Glutamatergic neuron (in vitro differentiated cells): ENCODE measurements around the gene SYT2. TPM values are rescaled to one million over a fixed set of nuclear protein-coding genes. Genes with fewer than 3 reads are reported as not detected.
A peak's percentile ranks its signal among the peaks of the same experiment; 100 is the strongest.

Source experiments
- DNase-seq: peaks from one replicate; pipeline ENCODE4 v3.0.0; 2022
- H3K27ac Mint-ChIP-seq: one replicate; pipeline ENCODE4 v1.8.0; 2020; ENCODE audit warnings: mild to moderate bottlenecking, mixed read lengths, inconsistent platforms; ENCODE audit not compliant: unreplicated experiment
- H3K27me3 Mint-ChIP-seq: one replicate; pipeline ENCODE4 v1.8.0; 2020; ENCODE audit warnings: mild to moderate bottlenecking, moderate library complexity, mixed read lengths, inconsistent platforms; ENCODE audit not compliant: unreplicated experiment
- H3K36me3 Mint-ChIP-seq: one replicate; pipeline ENCODE4 v1.8.0; 2020; ENCODE audit warnings: mild to moderate bottlenecking, mixed read lengths, inconsistent platforms; ENCODE audit not compliant: unreplicated experiment
- H3K4me1 Mint-ChIP-seq: one replicate; pipeline ENCODE4 v1.8.0; 2020; ENCODE audit warnings: mild to moderate bottlenecking, low read depth, mixed read lengths, inconsistent platforms; ENCODE audit not compliant: unreplicated experiment
- H3K4me3 Mint-ChIP-seq: one replicate; pipeline ENCODE4 v1.8.0; 2020; ENCODE audit warnings: mild to moderate bottlenecking, mixed read lengths, inconsistent platforms; ENCODE audit not compliant: unreplicated experiment
- H3K9me3 Mint-ChIP-seq: one replicate; pipeline ENCODE4 v1.8.0; 2020; ENCODE audit warnings: mild to moderate bottlenecking, moderate library complexity, mixed read lengths, inconsistent platforms; ENCODE audit not compliant: unreplicated experiment
- total RNA-seq: library from RNA; stranded (reverse); fragmentation: NEBNext Ultra II Directional; extraction: Animal tissue kit (Norgen Biotek cat#: 25700); gene quantifications from one replicate; pipeline ENCODE4 v1.2.1, GENCODE V29; 2021; ENCODE audit not compliant: unreplicated experiment
- TF ChIP-seq, protein P1 (sequence below): fragments of 200-600 bp; sonication (generic); IDR thresholded peaks from one replicate; pipeline ENCODE4 v1.5.0; 2021; ENCODE audit not compliant: partially characterized antibody, unreplicated experiment

The SYT2 gene
- total RNA-seq, 1 donor from 2014 or later = 2.6 TPM

DNA sequence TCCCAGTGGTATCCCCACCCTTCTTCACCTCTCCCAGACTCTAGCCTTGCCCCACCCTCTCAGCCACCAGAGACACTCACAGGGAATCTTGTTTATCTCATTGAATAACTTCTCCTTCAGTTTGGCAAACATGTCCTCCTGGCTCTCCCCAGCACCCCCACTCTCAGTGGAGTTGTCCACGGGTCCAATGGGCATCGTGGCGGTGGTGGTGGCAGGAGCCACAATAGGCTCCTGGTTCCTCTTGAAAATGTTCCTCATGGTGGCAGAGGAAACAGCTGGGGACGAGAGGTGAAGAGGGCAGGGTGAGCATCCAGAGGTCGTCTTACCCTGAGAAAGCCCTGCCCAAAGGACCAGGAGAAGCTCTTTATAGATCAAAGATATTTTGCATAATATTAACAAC lies 104.7 kb downstream of the SYT2 start:
- peaks cover 3% of the 10 kb centered on the region for H3K9me3 Mint-ChIP-seq
- no peaks in the 10 kb centered on the region for H3K4me1 Mint-ChIP-seq
- no peaks in the 10 kb centered on the region for H3K36me3 Mint-ChIP-seq
- H3K4me3 Mint-ChIP-seq = no peak overlapping the region
- TF ChIP-seq, protein P1, sequence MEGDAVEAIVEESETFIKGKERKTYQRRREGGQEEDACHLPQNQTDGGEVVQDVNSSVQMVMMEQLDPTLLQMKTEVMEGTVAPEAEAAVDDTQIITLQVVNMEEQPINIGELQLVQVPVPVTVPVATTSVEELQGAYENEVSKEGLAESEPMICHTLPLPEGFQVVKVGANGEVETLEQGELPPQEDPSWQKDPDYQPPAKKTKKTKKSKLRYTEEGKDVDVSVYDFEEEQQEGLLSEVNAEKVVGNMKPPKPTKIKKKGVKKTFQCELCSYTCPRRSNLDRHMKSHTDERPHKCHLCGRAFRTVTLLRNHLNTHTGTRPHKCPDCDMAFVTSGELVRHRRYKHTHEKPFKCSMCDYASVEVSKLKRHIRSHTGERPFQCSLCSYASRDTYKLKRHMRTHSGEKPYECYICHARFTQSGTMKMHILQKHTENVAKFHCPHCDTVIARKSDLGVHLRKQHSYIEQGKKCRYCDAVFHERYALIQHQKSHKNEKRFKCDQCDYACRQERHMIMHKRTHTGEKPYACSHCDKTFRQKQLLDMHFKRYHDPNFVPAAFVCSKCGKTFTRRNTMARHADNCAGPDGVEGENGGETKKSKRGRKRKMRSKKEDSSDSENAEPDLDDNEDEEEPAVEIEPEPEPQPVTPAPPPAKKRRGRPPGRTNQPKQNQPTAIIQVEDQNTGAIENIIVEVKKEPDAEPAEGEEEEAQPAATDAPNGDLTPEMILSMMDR = no peak
- peaks cover 6% of the 10 kb centered on the region for H3K27me3 Mint-ChIP-seq
- no peak overlapping the region for H3K27ac Mint-ChIP-seq
- DNase-seq = no peak

DNA sequence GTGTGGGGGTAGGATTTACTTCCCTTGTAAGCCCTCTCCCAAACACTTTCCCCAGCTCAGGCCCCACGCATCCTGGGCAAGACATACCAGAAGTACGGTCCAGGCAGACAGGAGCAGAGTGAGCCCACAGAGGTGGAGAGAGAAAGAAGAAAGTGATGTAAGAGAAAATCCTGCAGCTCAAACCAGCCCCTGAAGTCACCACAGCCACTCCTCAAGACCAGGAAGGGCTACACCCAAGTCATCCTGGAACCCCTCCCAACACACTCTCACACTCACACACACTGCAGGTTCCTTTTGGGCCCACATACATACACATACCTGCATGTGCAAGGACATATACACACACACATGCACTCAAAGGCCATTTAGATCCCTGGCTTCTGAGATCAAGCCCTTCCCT lies 106.8 kb downstream of the SYT2 start:
- H3K4me3 Mint-ChIP-seq = no peak overlapping the region
- peaks cover 6% of the 10 kb centered on the region for H3K27me3 Mint-ChIP-seq
- H3K27ac Mint-ChIP-seq = no peak overlapping the region
- no peak for DNase-seq
- no peaks in the 10 kb centered on the region for H3K36me3 Mint-ChIP-seq
- H3K4me1 Mint-ChIP-seq = no peaks in the 10 kb centered on the region
- peaks cover 3% of the 10 kb centered on the region for H3K9me3 Mint-ChIP-seq
- TF ChIP-seq, protein P1 = no peak

DNA sequence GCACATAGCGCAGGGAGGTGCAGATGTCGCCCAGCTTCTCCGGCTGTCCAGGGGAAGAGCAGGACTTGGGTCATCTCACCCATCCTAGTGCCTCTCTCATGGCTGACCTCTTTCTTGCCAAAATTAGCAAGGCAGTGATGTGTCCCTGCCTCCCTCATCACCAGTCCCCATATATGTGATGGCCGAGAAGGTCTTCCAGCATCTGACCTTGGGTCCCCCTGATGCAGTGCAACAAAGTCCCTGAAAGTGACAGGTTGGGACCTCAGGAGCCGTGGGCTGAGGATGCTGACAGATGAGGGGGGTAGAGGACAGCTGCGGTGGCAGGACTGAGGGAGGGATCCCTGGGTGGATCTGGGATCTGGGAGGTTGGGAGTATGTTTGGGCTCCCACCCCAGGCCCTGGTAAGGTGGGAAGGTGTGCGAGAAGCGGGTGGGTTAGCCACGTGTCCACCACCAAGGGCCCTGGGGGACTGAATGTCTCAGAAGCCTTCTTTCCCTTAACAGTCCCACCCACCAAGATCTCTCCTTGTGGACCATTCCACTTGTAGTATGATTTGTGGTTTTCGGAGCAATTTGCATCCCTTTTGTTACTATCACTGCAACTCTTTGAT lies 109.7 kb downstream of the SYT2 start:
- H3K27me3 Mint-ChIP-seq = peaks cover 7% of the 10 kb centered on the region
- H3K9me3 Mint-ChIP-seq = peaks cover 2% of the 10 kb centered on the region
- TF ChIP-seq, protein P1 = no peak
- no peak for DNase-seq
- H3K27ac Mint-ChIP-seq = peak overlapping the region; percentile 35
- H3K4me3 Mint-ChIP-seq = no peak overlapping the region
- peaks cover 2% of the 10 kb centered on the region for H3K4me1 Mint-ChIP-seq
- no peaks in the 10 kb centered on the region for H3K36me3 Mint-ChIP-seq

DNA sequence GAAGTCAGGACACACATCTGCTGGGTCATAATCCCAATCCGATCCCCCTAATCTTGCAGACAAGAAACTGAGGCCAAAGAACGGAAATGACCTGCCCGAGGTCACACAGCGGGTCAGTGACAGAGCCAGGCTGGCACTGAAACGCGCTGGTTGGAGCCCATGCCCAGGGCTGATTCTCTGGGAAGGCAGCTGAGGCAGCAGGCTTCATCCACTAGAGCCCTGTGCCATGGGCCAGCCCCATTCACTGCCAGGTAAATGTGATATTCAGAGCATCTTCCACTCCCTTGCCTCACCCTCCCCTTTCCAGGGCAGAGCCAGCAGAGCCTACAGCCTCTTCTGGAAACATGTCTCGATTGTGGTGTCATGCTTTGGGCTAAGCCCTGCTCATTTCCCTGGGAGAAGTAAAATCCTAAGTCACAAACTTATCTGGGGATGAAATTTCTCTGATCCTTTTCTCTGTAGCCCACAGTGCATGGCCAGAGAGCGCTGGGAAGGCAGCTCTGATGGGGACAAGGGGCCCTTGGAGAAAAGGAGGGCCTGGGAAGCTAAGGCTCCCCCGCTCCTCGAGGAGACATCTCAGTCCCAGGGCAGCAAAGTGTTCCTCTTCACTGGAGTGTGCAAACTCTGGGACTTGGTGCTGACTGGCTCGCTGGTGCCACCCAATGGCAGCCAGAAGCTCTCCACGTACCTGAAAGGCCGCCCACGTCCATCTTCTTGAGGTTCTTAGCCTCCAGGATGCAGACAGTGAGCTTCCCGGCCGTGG lies 110.4 kb downstream of the SYT2 start:
- DNase-seq = peak; percentile 72
- Mint-ChIP-seq H3K9me3 (peaks cover 2% of the 10 kb centered on the region), H3K27ac (peak overlapping the region; percentile 35), H3K4me1 (peaks cover 4% of the 10 kb centered on the region), H3K4me3 (no peak overlapping the region), H3K27me3 (peaks cover 7% of the 10 kb centered on the region), H3K36me3 (no peaks in the 10 kb centered on the region)
- TF ChIP-seq, protein P1 = peak; percentile 46

DNA sequence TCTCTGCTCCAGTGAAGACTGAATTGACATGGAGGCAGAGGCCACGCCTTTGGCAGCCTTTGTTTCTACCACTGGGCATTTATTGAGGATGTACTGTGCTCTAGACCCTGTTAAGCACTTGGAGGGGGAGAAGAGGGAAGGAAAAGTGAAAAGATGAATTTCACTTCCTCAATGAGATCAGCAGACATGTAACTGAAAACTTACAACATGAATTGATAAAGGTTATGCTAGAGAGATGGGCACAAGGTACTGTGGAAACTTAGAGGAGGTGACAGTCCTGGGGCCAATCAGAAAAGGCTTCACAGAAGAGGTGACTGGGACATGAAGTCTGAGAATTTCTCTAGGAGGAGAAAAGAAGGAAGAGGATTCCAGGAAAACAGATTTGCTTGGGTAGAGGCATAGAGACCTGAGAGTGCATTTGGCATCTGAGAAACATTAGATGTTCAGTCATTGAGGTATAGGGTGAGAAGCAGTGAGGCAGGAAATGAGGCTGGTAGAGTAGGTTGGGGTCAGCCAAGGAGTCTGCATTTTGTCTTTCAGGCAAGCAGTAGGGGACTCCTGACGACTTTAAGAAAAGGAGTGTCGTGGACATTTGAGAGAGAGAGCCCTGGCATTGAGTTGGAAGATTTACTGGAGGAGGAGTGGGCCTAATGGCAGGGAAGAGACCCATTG lies 113.0 kb downstream of the SYT2 start:
- TF ChIP-seq, protein P1 = no peak
- Mint-ChIP-seq H3K27me3 (peaks cover 7% of the 10 kb centered on the region), H3K4me1 (peaks cover 4% of the 10 kb centered on the region), H3K36me3 (no peaks in the 10 kb centered on the region), H3K4me3 (no peak overlapping the region), H3K9me3 (peaks cover 1% of the 10 kb centered on the region), H3K27ac (no peak overlapping the region)
- no peak for DNase-seq
